ENCODE measurements around the gene SH2D3A.
"Not testable (repeated sequence)": the region's sequence is repeated elsewhere in the genome, so short reads cannot be mapped to it uniquely, and the experiment has no call there.

The SH2D3A gene

GRCh38 chr19:6719540-6719861, 47.7 kb downstream of the SH2D3A start:
- no peak for ATAC-seq

- ATAC-seq, result peak in 1 of 2 donors; percentile 46
These were observed 48.3 kb downstream of the SH2D3A start for GRCh38 chr19:6718741-6719539.

GRCh38 chr19:6718111-6718740, 49.0 kb downstream of the SH2D3A start:
- ATAC-seq, result no peak

GRCh38 chr19:6717441-6717971, 49.7 kb downstream of the SH2D3A start:
- no peak for ATAC-seq

- ATAC-seq, result no peak
These were observed 50.2 kb downstream of the SH2D3A start for GRCh38 chr19:6717036-6717435.

- no peak for ATAC-seq
These were observed 50.6 kb downstream of the SH2D3A start for GRCh38 chr19:6716610-6716970.

GRCh38 chr19:6714749-6715555, 52.3 kb downstream of the SH2D3A start:
- ATAC-seq, result no peak

GRCh38 chr19:6713773-6714692, 53.2 kb downstream of the SH2D3A start:
- ATAC-seq, result no peak

GRCh38 chr19:6712692-6713670, 54.3 kb downstream of the SH2D3A start:
- no peak for ATAC-seq

GRCh38 chr19:6712231-6712630, 55.0 kb downstream of the SH2D3A start:
- ATAC-seq, result no peak

- no peak for ATAC-seq
These were observed 55.6 kb downstream of the SH2D3A start for GRCh38 chr19:6711605-6712004.

- no peak for ATAC-seq
These were observed 56.2 kb downstream of the SH2D3A start for GRCh38 chr19:6711078-6711361.

- no peak for ATAC-seq
These were observed 56.8 kb downstream of the SH2D3A start for GRCh38 chr19:6710273-6711077.

GRCh38 chr19:6709549-6709948, 57.7 kb downstream of the SH2D3A start:
- no peak for ATAC-seq

GRCh38 chr19:6708913-6709312, 58.3 kb downstream of the SH2D3A start:
- ATAC-seq, result not testable (repeated sequence)

GRCh38 chr19:6708346-6708745, 58.9 kb downstream of the SH2D3A start:
- no peak for ATAC-seq

- ATAC-seq, result no peak
These were observed 59.6 kb downstream of the SH2D3A start for GRCh38 chr19:6707658-6708018.

- ATAC-seq, result no peak
These were observed 60.1 kb downstream of the SH2D3A start for GRCh38 chr19:6707011-6707657.

- no peak for ATAC-seq
These were observed 60.6 kb downstream of the SH2D3A start for GRCh38 chr19:6706633-6706958.

All from activated CD4-positive, CD25-positive, alpha-beta regulatory T cell treated with anti-CD3 and anti-CD28 coated beads, Interleukin-2, amount 50 U/mL, for 24 hours (primary cell).